ENCODE data around the gene MFAP3L.
"Not testable (repeated sequence)": the region's sequence is repeated elsewhere in the genome, so short reads cannot be mapped to it uniquely, and the experiment has no call there.

The MFAP3L gene

DNA sequence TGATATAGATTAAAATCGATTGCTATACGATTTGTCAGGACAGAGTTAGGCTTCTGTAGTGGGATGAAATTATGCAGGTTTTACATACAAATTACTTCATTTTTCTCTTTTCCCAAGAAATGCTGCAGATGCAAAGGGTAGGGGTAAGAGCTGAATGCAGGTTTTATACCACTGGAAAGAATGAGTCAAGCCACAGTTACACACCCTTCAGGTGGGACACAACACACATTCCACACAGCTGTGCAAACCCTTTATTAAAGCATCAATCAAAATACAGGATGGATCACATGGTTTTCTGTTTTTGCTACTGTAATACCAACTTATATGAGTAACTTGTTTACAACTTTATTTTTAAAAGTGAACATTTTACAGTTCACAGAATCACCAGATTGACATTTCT lies 39.8 kb downstream of the MFAP3L start:
- no peak for DNase-seq

DNA sequence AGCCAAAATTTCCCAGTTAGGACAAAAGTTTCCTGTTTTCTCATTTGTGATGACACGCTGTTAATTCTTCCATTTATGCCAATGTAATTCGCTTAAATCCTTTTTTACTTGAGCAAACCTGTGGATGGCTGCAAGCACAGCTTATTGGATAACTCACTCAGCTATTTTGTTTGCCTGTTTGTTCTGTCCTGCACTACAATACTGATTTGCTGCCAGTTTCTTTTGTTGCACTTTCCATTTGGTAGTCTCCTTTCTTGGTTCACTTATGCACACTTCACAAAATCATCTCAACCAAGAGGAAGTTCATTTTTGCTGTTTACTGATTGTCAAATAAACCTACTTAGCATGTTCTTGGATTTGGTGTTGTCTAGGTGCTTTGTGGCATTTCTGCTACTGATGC lies 40.3 kb downstream of the MFAP3L start:
- DNase-seq = no peak

DNA sequence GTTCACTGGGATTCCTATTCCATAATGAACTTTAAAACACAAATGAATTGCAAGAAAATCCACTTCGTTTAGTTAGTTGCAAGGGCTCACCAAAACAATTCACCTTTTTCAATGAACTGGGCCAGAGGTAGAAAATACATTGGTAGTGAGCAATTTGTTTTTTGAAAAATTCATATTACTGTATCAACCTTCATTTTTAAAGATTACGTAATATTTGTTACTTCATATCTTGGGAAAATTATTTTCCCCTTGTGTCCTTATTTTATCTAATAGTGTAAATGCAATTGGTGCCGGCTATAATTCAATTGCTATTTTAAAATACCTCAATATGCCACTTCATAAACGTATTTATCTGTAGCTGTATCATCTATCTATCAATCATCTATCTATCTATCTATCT lies 41.5 kb downstream of the MFAP3L start:
- no peak for DNase-seq

DNA sequence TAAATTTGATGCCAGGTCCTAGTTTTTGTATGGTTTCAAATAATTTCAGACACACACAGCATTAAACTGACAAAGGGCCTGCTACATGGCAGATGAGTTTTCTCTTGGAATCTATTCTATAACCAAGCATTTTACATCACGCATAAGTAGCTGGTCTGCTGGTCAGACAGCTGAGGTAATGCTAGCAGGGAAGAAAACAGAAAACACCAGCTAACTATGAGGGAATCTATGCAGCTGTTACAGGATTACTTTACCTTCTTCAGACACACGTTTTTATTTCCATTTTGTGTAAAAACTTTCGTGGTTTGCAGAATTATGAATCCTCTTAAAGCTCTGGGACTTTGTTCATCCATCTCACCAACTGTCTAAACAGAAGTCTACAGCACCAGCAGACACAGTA lies 42.0 kb downstream of the MFAP3L start:
- no peak for DNase-seq

DNA sequence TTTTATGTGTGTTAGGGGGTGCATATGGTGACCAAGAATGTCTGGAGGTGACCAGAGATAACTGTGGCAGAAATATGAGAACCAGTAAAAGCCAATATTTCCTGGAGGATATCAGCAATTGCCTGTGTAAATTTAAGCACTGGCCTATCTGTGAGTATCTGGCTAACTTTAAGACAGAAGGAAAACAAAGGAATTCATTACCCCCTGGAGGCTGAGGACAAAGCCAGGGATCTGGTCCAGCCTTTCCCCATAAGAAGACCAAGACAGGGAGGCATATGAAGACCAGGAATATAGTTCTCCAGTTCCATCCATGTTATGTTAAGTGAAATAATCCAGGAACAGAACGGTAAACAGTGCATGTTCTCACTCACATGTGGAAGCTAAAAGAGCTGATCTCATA lies 49.2 kb downstream of the MFAP3L start:
- no peak for DNase-seq

DNA sequence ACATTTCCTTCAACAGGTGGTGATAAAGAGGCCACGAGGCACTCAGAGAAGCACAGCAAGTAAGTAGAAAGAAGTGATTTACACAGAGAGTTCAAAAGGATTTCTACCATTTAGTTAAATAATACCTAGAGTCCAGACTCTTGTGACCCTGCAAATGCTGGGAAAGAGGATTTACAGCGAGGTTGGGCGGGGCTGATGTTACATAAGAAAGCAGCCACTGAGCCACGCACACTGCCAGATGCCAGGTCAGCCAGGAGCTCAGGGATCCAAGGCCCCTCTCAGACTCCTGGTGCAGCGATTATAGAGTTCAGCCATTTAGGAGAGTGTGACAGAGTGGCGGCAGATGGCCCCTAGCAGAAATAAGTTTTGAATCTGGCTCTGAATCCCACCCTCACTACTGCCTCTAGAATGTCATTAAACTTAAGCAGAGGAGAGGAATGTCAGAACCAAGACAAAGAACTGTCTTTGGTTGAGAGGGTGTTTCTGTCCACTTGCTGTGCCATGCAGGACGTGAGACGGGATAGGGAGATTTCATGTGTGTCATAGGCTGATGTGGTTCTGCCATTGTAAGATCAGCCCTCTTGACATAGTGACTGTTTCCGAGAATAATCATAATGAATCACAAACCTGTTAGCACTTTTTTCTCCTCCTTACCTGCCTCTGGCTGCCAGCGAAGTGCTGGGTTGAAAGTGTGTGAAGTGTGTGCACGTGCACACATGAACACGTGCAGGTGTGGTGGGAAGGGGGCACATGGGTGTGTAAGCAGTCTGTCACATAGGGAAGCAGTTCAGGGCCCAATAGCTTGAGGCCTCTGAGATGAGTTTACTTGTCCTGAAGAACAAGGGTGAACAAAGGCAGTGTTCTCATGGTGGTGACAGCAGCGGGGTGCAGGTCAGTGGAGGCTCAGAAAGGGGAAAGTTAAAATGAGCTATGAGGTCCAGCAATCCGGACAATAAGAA lies 50.1 kb downstream of the MFAP3L start:
- DNase-seq = no peak

DNA sequence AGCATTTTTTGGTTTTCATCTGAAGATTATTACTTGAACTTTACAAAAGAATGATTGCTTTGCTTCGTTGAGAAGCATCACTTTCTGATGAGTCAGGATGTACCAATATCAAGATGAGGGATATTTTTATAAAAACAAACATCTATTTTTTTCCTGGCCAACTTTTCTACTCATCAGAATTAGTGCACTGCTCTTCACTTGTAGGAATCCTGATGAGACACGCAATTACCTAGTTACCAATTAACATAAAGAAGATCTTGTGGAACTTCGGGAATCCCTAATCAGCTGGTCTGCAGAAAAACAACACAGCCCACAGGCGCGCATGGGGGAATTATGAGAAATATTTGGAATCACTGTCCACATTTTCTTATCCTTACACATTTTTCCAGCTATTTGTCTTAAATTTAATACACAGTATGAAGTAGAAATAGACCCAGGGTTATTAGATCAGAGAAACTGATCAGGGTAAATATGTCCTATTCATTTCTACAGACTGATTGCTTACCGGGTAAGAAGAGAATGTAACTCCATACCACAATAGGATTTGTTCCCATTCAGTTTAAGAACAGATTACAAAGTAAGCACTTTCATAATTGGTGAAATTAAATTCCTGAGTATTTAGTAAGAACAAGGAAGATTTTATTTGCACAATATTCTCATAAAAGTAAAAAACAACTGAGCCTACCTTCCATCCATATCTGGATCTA lies 50.9 kb downstream of the MFAP3L start:
- no peak for DNase-seq

DNA sequence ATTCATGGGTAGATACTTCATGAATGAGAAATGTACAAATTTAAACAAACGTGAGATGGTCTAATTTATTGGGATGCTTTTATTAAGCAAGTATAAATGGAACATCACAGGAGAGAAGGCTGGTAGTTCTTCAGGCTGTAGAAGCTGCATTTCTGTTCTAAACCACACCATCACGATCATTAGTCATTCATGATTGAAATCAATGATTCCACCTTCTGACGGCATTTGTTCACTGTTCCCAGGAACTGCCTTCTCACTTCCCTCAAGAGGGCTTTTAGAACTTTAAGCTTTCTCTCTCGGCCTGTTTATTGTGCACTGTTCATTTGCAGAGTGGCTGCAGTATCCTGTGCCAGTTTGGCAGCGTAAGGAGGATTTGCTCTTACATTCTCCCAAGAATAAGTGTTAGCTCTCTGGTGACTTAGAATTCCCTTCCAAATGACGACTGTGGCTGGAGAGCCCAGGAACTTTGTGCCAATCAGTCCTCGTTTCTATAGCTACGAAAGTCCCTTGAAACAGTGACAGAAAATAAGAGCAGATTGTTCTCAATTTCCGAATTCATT lies 54.7 kb downstream of the MFAP3L start:
- no peak for DNase-seq

DNA sequence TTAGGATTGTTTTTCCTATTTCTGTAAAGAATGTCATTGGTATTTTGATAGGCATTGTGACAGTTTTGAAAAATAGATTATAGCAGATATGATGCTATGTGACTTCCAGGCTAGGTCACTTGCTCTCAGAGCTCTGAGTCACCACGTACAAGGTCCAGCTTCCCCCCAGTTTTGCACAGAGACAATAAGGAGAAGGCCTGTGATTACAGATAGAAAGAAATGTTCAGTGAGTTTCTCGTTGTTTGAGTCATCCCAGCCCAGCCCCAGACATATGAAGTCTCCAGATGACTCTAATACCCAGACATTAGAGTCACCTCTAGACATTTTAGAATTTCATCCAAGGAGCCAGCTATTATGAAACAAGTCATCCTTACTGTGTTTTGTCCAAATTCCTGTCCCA lies 57.2 kb downstream of the MFAP3L start:
- no peak for DNase-seq

DNA sequence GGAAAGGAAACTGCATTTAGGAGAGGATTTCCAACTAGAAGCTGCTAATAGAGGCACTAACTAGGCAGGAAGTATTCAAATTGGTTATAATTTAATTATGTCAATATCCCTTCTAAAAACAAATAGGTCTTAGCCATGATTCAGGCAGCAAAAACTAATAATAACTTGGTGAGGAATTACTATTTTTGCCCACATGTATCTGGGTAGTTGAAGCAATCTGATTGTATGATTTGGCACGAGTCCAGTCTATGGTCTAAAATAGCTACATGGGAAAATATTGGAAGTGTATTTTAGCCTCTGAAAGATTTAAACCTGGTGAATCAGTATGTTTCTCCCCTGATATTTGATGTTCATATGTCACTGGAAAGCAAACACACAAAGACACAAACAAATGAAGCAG lies 62.2 kb downstream of the MFAP3L start:
- no peak for DNase-seq

DNA sequence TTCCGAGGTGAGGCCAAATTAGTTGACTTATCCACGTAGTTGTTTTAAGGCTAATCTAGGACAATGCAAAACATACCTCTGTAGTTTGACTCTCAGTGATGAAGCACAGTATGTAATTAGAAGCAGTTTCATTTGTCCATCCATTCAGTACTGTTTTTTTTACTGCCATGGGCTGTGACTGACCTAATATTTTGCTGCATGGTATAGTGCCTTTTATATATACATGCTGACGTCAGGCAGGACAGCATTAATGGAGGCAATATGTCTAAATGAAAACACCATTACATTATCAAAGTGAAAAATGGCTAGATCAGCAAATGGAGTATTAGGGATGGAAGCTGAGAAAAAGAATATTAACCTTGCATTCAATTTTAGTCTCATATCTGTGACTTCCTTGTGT lies 66.9 kb downstream of the MFAP3L start:
- no peak for DNase-seq

DNA sequence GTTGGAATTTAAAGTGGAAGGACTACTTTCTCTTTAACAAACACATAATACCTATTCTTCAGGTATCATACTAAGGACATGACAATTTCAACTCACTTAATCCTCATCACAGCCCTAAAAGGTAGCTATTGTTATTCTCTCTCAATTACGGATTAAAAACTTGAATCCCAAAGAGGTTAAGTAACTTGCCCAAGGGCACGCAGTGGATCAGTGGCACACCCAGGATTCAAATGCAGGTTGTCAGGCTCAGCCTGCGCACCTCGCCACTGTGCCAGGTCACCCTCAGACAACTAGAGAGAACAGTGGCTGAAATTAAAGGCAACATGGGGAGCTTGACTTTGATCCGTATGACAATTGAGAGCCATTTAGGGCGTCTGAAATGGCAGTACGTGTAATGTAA lies 67.6 kb downstream of the MFAP3L start:
- DNase-seq = no peak

DNA sequence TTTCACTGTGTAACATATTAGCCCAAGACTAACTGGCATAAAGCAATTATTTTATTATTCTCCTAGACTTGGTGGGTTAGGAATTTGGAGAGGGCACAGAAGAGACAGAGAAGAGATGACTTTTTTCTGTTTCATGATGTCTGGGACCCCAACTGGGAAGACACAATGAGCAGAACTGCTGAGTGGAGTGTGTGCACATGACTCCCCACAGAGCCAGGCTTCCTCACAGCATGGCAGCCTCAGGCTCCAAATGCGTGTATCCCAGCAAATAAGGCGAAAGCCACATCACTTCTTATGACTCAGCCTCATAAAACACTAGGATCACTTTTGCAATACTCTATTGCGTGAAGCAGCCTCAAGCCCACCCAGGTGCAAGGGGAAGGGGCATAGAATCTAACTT lies 68.4 kb downstream of the MFAP3L start:
- no peak for DNase-seq

DNA sequence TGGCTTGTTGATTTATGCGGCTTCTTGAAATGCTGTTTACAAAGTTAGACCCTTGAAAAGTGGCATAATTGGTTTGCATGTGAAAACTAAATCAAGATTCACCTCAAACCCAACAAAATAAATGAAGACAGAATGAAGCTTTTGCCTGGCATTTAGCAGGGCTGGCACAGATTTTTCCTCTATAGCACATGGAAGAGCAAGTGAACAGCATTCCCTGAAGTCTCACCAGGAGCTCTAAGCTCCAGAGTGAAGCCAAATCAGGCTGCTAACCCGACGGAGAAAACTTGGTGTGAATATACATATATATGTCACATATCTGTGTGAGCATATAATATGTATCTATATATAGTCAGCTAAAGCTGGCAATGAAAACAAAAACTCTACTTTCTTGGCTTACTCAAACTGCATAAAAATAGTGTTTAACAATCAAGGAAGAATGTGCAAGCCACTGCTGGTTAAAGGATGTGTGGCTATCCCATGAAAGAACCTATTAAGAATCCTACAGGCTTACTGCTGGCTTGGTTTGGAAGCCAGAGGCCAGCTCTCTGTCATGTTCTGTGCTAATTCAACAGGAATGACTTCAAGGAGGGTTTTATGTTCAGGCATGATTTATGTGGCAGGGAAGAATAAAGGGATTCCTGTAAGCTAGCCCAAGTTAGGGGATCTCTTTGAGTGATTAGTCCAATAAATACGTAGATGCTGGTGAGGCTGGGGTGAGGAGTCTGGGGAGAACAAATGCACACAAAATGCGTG lies 69.9 kb downstream of the MFAP3L start:
- no peak for DNase-seq

DNA sequence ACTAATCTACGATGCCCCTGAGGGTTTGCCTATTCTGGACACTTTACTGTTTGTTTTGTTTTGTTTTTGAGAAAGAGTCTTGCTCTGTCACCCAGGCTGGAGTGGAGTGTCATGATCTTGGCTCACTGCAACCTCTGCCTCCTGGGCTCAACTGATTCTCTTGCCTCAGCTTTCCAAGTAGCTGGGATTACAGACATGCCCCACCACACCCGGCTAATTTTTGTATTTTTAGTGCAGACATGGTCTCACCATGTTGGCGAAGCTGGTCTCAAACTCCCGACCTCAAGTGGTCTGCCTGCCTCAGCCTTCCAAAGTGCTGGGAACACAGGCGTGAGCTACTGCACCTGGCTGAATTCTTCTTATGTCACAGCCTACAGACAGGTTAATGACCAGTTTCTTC lies 70.7 kb downstream of the MFAP3L start:
- no peak for DNase-seq

DNA sequence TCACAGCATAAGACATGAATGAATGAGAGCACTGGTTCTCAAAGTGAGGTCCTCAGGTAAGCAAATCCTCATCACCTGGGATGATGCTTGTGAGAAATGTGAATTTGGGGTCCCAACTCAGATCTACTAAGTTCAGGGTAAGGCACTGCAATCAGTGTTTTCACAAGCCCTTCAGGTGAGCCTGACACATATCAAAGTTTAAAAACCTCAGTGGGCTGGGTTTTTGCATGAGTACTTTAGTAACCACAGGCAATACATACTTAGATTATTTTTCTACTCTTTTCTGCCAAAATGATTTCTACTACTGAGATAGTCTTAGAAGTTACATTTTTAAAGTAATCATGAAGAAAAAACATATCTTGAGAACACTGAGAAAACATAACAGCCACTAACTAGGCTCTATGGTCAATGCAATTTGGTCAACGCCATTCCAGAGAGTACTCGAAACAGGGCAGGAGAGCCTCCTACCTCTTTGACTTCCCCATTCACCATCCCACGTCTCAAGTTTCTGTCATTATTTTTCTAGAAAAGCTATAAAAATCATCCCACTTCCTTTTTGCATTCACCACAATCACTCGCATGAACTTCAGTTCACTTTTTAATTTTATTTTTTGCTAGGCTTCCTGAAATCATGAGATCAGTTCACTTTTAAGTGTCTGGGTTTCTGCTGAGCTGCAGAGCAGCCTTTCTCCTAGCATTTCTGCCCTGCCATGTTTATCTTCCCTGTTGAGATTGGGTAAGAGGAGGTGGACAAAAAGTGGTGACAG lies 73.8 kb downstream of the MFAP3L start:
- no peak for DNase-seq

DNA sequence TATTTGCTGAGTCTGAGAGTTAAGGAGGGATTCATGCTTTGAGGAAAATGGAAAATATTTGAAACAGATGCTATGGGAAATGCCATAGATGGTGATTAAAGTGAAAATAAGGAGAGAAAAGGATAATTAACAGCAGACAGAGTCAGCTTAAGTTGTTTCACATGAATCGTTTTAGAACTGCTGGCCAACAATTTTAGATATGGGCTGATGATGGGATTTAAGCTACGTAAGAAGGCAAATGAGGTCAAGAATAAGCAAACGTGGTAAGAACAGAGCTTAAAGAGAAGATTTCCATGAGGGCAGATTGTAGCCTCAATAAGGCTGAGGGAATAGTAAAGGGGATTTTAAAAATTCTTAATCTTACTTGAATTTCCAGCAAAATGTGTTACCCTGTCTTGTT lies 77.9 kb downstream of the MFAP3L start:
- DNase-seq = no peak

DNA sequence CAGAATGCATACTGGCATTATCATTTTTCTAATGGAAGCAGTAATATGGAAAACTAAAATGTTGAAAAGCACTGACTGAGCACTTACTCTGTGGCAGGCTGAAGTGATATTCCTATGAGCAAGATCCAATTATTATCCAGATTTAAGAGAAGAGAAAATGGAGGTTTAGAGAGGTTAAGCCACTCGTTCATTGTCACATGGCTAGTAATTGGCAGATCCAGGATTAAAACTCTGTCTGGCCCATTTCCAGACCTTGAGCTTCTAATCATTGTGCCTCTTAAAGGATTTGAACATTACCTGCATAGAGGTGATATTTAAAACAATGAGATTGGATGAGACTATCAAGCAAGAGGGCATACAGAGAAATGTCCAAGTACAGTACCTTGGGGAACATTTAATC lies 80.6 kb downstream of the MFAP3L start:
- no peak for DNase-seq

DNA sequence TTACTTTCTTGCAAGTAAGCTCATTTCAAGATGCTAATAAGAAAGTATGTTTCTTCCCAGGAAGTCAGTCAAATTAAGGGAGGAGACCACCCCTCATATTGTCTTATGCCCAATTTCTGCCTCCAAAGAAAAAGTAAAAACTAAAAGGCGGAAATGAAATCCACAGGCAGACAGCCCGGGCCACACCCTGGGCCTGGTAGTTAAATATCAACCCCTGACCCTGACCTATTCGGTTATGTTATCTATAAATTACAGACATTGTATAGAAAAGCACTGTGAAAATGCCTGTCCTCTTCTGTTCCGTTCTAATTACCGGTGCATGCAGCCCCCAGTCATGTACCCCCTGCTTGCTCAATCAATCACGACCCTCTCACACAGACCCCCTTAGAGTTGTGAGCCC lies 82.6 kb downstream of the MFAP3L start:
- not testable (repeated sequence) for DNase-seq

DNA sequence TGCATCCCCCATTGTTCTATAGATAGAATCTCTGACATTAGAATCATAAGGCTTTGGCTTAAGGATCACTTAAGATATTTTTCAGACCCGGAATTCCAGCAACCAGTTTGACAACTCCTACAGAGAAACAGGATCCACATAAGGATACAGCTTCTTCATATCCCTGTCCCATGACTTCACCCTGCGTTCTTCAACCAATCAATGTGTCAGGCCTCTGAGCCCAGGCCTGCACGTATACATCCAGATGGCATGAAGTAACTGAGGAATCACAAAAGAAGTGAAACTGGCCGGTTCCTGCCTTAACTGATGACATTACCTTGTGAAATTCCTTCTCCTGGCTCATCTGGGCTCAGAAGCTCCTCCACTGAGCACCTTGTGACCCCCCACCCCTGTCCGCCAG lies 85.1 kb downstream of the MFAP3L start:
- DNase-seq = no peak

DNA sequence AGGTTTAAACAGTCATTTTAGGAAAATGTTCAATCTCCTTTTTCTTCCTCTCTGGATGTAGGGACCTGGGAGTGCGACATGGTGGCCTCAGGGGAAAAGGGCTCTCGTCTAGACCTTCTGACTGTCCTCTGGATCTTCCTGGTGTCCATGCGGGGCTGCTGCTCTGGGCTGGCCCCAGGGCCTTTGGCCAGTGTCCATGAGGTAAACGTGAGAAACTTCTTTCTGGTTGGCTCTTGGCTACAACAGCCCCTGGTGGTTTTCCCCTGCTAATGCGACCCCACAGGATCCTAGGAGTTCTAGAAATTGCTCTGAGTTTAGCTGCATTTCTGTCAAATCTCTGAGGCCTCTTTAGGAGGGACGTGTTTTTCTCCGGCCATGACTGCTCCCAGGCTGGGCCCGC lies 85.7 kb downstream of the MFAP3L start:
- no peak for DNase-seq
